ENCODE results near the gene S1PR5. TPM values are rescaled to one million over a fixed set of nuclear protein-coding genes. Genes with fewer than 3 reads are reported as not detected.
"Not testable (repeated sequence)": the region's sequence is repeated elsewhere in the genome, so short reads cannot be mapped to it uniquely, and the experiment has no call there.

The S1PR5 gene
- total RNA-seq, 1 donor from 2014 or later, result 0.79 TPM

GRCh38 chr19:10543420-10544241, 26.4 kb upstream of the S1PR5 start, which contains the start of gene ATG4D:
ATG4D (plus strand) TSS chr19:10543904; CDS start chr19:10544091, 187 bp downstream.
- Mint-ChIP-seq H3K9me3 (no peaks in the 10 kb centered on the region), H3K36me3 (ENCODE audit: low read depth) (no peaks in the 10 kb centered on the region), H3K27me3 (ENCODE audit: low read depth) (peaks cover 7% of the 10 kb centered on the region), H3K4me1 (peaks cover 10% of the 10 kb centered on the region), H3K27ac (ENCODE audit: unreplicated experiment) (peak within 1 kb of the TSS; percentile 72), H3K4me3 (peak within 1 kb of the TSS; percentile 91)
- DNase-seq (ENCODE audit: low read depth, low spot score), result peak; percentile 75
- TF ChIP-seq CTCF (conservative IDR thresholded peaks at IDR 0.05), result no peak

GRCh38 chr19:10543059-10543419, 25.8 kb upstream of the S1PR5 start:
- H3K36me3 Mint-ChIP-seq (ENCODE audit: low read depth), result no peaks in the 10 kb centered on the region
- H3K4me1 Mint-ChIP-seq, result peaks cover 10% of the 10 kb centered on the region
- no peak overlapping the region for H3K27ac Mint-ChIP-seq (ENCODE audit: unreplicated experiment)
- peaks cover 8% of the 10 kb centered on the region for H3K27me3 Mint-ChIP-seq (ENCODE audit: low read depth)
- peak overlapping the region; percentile 87 for H3K4me3 Mint-ChIP-seq
- DNase-seq (ENCODE audit: low read depth, low spot score), result no peak
- no peaks in the 10 kb centered on the region for H3K9me3 Mint-ChIP-seq
- TF ChIP-seq CTCF (conservative IDR thresholded peaks at IDR 0.05), result no peak

GRCh38 chr19:10539016-10539415, 21.8 kb upstream of the S1PR5 start:
- H3K27me3 Mint-ChIP-seq (ENCODE audit: low read depth), result peaks cover 14% of the 10 kb centered on the region
- not testable (repeated sequence) for H3K36me3 Mint-ChIP-seq (ENCODE audit: low read depth); DNase-seq (ENCODE audit: low read depth, low spot score); H3K27ac Mint-ChIP-seq (ENCODE audit: unreplicated experiment); H3K4me1 Mint-ChIP-seq; H3K9me3 Mint-ChIP-seq
- peak overlapping the region; percentile 21 for H3K4me3 Mint-ChIP-seq

- no peaks in the 10 kb centered on the region for H3K9me3 Mint-ChIP-seq
- H3K4me3 Mint-ChIP-seq, result peak overlapping the region; percentile 21
- DNase-seq (ENCODE audit: low read depth, low spot score), result no peak
- TF ChIP-seq CTCF (conservative IDR thresholded peaks at IDR 0.05), result no peak
- H3K36me3 Mint-ChIP-seq (ENCODE audit: low read depth), result no peaks in the 10 kb centered on the region
- no peaks in the 10 kb centered on the region for H3K4me1 Mint-ChIP-seq
- peaks cover 14% of the 10 kb centered on the region for H3K27me3 Mint-ChIP-seq (ENCODE audit: low read depth)
- no peak overlapping the region for H3K27ac Mint-ChIP-seq (ENCODE audit: unreplicated experiment)
Observed at GRCh38 chr19:10538204-10538983, 21.1 kb upstream of the S1PR5 start.

GRCh38 chr19:10537668-10538067, 20.4 kb upstream of the S1PR5 start:
- Mint-ChIP-seq H3K27ac (ENCODE audit: unreplicated experiment) (no peak overlapping the region), H3K4me3 (no peak overlapping the region), H3K4me1 (no peaks in the 10 kb centered on the region), H3K27me3 (ENCODE audit: low read depth) (peaks cover 14% of the 10 kb centered on the region), H3K9me3 (no peaks in the 10 kb centered on the region), H3K36me3 (ENCODE audit: low read depth) (no peaks in the 10 kb centered on the region)
- TF ChIP-seq CTCF (conservative IDR thresholded peaks at IDR 0.05), result no peak
- no peak for DNase-seq (ENCODE audit: low read depth, low spot score)

- H3K27ac Mint-ChIP-seq (ENCODE audit: unreplicated experiment), result no peak overlapping the region
- H3K4me3 Mint-ChIP-seq, result no peak overlapping the region
- H3K4me1 Mint-ChIP-seq, result no peaks in the 10 kb centered on the region
- peaks cover 11% of the 10 kb centered on the region for H3K27me3 Mint-ChIP-seq (ENCODE audit: low read depth)
- TF ChIP-seq CTCF (conservative IDR thresholded peaks at IDR 0.05), result no peak
- DNase-seq (ENCODE audit: low read depth, low spot score), result no peak
- H3K36me3 Mint-ChIP-seq (ENCODE audit: low read depth), result no peaks in the 10 kb centered on the region
- no peaks in the 10 kb centered on the region for H3K9me3 Mint-ChIP-seq
Observed at GRCh38 chr19:10535613-10536012, 18.4 kb upstream of the S1PR5 start.
